GM12873 (cell line): Measurements from ENCODE around the gene MLYCD.

Experiments used
- CTCF ChIP-seq: IDR thresholded peaks from 2 replicates; pipeline ENCODE4 v1.5.1; 2012; ENCODE audit warnings: low read depth, mild to moderate bottlenecking, moderate library complexity, low read length, control low read depth; ENCODE audit not compliant: insufficient read depth; ENCODE audit errors: missing control alignments

The MLYCD gene

DNA sequence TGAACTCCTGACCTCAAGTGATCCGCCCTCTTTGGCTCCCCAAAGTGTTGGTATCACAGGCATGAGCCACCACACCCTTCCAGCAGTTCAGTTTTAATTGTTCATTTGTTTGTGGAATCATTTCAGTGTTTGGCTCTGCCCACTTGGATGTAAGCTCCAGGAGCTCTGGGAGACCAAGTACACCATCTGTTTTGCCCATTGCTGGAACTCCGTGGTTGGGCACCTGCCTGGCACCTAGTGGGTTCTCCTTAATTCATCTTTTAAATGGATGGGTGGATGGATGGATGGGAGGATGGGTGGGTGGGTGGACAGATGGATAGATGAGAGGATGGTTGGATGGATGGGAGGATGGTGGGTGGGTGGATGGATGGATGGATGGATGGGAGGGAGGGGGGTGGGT is 68.2 kb downstream of the MLYCD start:
- TF ChIP-seq CTCF = no peak

GRCh38 chr16:83967838-83968305 is 69.0 kb downstream of the MLYCD start, which contains the start of gene NECAB2:
TSS of gene NECAB2 (plus strand) at chr16:83968244. CDS start at chr16:83968649, 405 bp downstream.
- TF ChIP-seq CTCF = peak; percentile 52

DNA sequence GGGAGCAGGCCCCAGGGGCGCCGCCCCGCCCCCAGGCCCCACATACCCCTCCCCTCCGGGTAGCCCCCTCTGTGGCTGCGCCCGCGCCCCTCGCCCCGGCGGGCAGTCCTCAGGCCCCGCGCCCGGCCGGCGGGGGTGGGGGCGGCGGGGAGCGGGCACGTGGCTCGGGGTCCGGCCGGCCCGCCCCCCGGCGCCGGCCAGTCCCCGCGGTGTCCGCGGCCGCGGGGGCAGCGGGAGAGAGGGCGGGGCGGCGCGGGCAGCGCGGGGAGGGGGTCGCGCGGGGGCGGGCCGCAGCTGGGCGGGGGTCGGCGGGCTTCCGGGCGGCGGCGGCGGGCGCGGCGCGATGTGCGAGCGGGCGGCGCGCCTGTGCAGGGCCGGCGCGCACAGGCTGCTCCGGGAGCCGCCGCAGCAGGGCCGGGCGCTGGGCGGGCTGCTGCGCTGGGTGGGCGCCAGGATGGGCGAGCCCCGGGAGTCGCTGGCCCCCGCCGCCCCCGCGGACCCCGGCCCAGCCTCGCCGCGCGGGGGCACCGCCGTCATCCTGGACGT is 69.5 kb downstream of the MLYCD start:
- no peak for TF ChIP-seq CTCF

- TF ChIP-seq CTCF = no peak
These were observed 70.2 kb downstream of the MLYCD start for GRCh38 chr16:83968891-83969649.

GRCh38 chr16:83969771-83970429 is 71.0 kb downstream of the MLYCD start:
- no peak for TF ChIP-seq CTCF

- TF ChIP-seq CTCF = no peak
These were observed 71.5 kb downstream of the MLYCD start for GRCh38 chr16:83970430-83970815.
